Epidermal melanocyte (primary cell): ENCODE data around the gene PPP1R27.

Experiments
- DNase-seq: peaks from one replicate; pipeline ENCODE4 v3.0.0; 2011; ENCODE audit warnings: low spot score; ENCODE audit not compliant: insufficient read length

PPP1R27 gene

GRCh38 chr17:81860756-81861568 lies 26.1 kb upstream of the PPP1R27 start:
- peak; percentile 99 for DNase-seq

GRCh38 chr17:81859906-81860755 lies 25.3 kb upstream of the PPP1R27 start, which contains the start of gene P4HB:
Gene P4HB (minus strand): TSS chr17:81860535. CDS start chr17:81860471, 64 bp downstream.
- DNase-seq = no peak

GRCh38 chr17:81858967-81859905 lies 24.4 kb upstream of the PPP1R27 start:
- DNase-seq = no peak

GRCh38 chr17:81858170-81858966 lies 23.5 kb upstream of the PPP1R27 start:
- DNase-seq = no peak

- no peak for DNase-seq
These were observed 20.3 kb upstream of the PPP1R27 start for GRCh38 chr17:81854974-81855774.

- DNase-seq = no peak
These were observed 17.4 kb upstream of the PPP1R27 start for GRCh38 chr17:81852237-81852636.

- no peak for DNase-seq
These were observed 16.6 kb upstream of the PPP1R27 start for GRCh38 chr17:81851423-81851822.

- no peak for DNase-seq
These were observed 14.6 kb upstream of the PPP1R27 start for GRCh38 chr17:81849457-81849856.

GRCh38 chr17:81846743-81847689 lies 12.2 kb upstream of the PPP1R27 start:
- no peak for DNase-seq

GRCh38 chr17:81845881-81846742 lies 11.3 kb upstream of the PPP1R27 start:
- no peak for DNase-seq

- no peak for DNase-seq
These were observed 10.5 kb upstream of the PPP1R27 start for GRCh38 chr17:81845361-81845760.

- DNase-seq = no peak
These were observed 10.0 kb upstream of the PPP1R27 start for GRCh38 chr17:81844887-81845286.

GRCh38 chr17:81844327-81844851 lies 9.5 kb upstream of the PPP1R27 start:
- no peak for DNase-seq

GRCh38 chr17:81843713-81844326 lies 9.0 kb upstream of the PPP1R27 start:
- no peak for DNase-seq

- no peak for DNase-seq
These were observed 8.1 kb upstream of the PPP1R27 start for GRCh38 chr17:81842725-81843504.

GRCh38 chr17:81842378-81842724 lies 7.5 kb upstream of the PPP1R27 start:
- DNase-seq = no peak
